ENCODE measurements around the gene SMPD4.
"Not testable (repeated sequence)": the region's sequence is repeated elsewhere in the genome, so short reads cannot be mapped to it uniquely, and the experiment has no call there.

DNA sequence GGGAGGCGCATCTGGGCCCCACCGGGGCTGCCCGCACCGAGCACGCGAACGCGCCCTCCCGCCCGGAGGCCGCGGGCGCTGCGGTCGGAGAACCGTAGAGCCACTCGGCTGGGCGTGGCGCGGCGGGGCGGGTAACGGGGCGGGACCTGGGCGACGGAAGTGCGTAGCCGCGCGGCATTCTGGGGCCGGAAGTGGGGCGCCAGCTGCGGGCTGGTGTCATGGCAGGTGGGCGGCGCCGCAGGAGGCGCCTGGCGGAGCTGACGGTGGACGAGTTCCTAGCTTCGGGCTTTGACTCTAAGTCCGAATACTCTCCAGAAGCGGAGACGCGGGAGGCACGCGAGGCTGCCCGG, 47.7 kb upstream of the SMPD4 start:
- TF ChIP-seq, protein P1, sequence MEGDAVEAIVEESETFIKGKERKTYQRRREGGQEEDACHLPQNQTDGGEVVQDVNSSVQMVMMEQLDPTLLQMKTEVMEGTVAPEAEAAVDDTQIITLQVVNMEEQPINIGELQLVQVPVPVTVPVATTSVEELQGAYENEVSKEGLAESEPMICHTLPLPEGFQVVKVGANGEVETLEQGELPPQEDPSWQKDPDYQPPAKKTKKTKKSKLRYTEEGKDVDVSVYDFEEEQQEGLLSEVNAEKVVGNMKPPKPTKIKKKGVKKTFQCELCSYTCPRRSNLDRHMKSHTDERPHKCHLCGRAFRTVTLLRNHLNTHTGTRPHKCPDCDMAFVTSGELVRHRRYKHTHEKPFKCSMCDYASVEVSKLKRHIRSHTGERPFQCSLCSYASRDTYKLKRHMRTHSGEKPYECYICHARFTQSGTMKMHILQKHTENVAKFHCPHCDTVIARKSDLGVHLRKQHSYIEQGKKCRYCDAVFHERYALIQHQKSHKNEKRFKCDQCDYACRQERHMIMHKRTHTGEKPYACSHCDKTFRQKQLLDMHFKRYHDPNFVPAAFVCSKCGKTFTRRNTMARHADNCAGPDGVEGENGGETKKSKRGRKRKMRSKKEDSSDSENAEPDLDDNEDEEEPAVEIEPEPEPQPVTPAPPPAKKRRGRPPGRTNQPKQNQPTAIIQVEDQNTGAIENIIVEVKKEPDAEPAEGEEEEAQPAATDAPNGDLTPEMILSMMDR (IDR thresholded peaks at IDR 0.05), result not testable (repeated sequence)
- not testable (repeated sequence) for TF ChIP-seq POLR2A, EP300, POLR2AphosphoS5 (IDR thresholded peaks at IDR 0.05)

All from upper lobe of left lung (tissue), 4 donors.